ENCODE data around the gene CST3.
"Not testable (repeated sequence)": the region's sequence is repeated elsewhere in the genome, so short reads cannot be mapped to it uniquely, and the experiment has no call there.

The CST3 gene

GRCh38 chr20:23628402-23629016, 9.2 kb downstream of the CST3 start:
- no peak for DNase-seq (ENCODE audit: low read depth, low spot score)

GRCh38 chr20:23627501-23627900, 10.3 kb downstream of the CST3 start:
- DNase-seq (ENCODE audit: low read depth, low spot score), result no peak

GRCh38 chr20:23626040-23626620, 11.6 kb downstream of the CST3 start:
- DNase-seq (ENCODE audit: low read depth, low spot score), result no peak

GRCh38 chr20:23625236-23625964, 12.4 kb downstream of the CST3 start:
- no peak for DNase-seq (ENCODE audit: low read depth, low spot score)

- no peak for DNase-seq (ENCODE audit: low read depth, low spot score)
These were observed 13.4 kb downstream of the CST3 start for GRCh38 chr20:23624324-23624691.

GRCh38 chr20:23623666-23624323, 14.0 kb downstream of the CST3 start:
- no peak for DNase-seq (ENCODE audit: low read depth, low spot score)

GRCh38 chr20:23622839-23623343, 14.9 kb downstream of the CST3 start:
- no peak for DNase-seq (ENCODE audit: low read depth, low spot score)

GRCh38 chr20:23622401-23622800, 15.4 kb downstream of the CST3 start:
- DNase-seq (ENCODE audit: low read depth, low spot score), result not testable (repeated sequence)

GRCh38 chr20:23620670-23621386, 16.9 kb downstream of the CST3 start:
- not testable (repeated sequence) for DNase-seq (ENCODE audit: low read depth, low spot score)

- no peak for DNase-seq (ENCODE audit: low read depth, low spot score)
These were observed 23.6 kb downstream of the CST3 start for GRCh38 chr20:23614163-23614562.

- no peak for DNase-seq (ENCODE audit: low read depth, low spot score)
These were observed 24.1 kb downstream of the CST3 start for GRCh38 chr20:23613676-23614075.

GRCh38 chr20:23612396-23612795, 25.4 kb downstream of the CST3 start:
- DNase-seq (ENCODE audit: low read depth, low spot score), result no peak

- DNase-seq (ENCODE audit: low read depth, low spot score), result no peak
These were observed 28.2 kb downstream of the CST3 start for GRCh38 chr20:23609486-23610109.

- DNase-seq (ENCODE audit: low read depth, low spot score), result no peak
These were observed 29.4 kb downstream of the CST3 start for GRCh38 chr20:23608251-23608846.

- no peak for DNase-seq (ENCODE audit: low read depth, low spot score)
These were observed 30.1 kb downstream of the CST3 start for GRCh38 chr20:23607497-23608245.

GRCh38 chr20:23606652-23607049, 31.1 kb downstream of the CST3 start:
- DNase-seq (ENCODE audit: low read depth, low spot score), result peak; percentile 21

GRCh38 chr20:23605867-23606651, 31.7 kb downstream of the CST3 start, which contains the start of gene CST9:
Gene CST9 (minus strand): TSS chr20:23605917. CDS start chr20:23605864, 53 bp downstream.
- no peak for DNase-seq (ENCODE audit: low read depth, low spot score)

- DNase-seq (ENCODE audit: low read depth, low spot score), result no peak
These were observed 33.4 kb downstream of the CST3 start for GRCh38 chr20:23604306-23604705.

GRCh38 chr20:23603321-23603720, 34.4 kb downstream of the CST3 start:
- DNase-seq (ENCODE audit: low read depth, low spot score), result no peak
